T-helper 1 cell treated with Interleukin-12 subunit alpha and Interleukin-12 subunit beta and Interleukin-4 antibody, amounts not matched to agents 30 ng/mL and 1 ng/mL, for 36 hours (primary cell): ENCODE measurements around the gene GPR143. TPM values are rescaled to one million over a fixed set of nuclear protein-coding genes. Genes with fewer than 3 reads are reported as not detected.
"Not testable (repeated sequence)": the region's sequence is repeated elsewhere in the genome, so short reads cannot be mapped to it uniquely, and the experiment has no call there.

Source experiments
- intact Hi-C: fragments of 100-400 bp; cut with micrococcal nuclease; formaldehyde crosslinking; loops from one replicate; pipeline ENCODE4 v1.15.1; 2024
- total RNA-seq: library from RNA; stranded (reverse); gene quantifications from 2 replicates; pipeline ENCODE4 v1.2.3, GENCODE V29; 2022

The GPR143 gene
- total RNA-seq, 1 donor from 2014 or later: not detected

GRCh38 chrX:9768321-9768839, 2.7 kb upstream of the GPR143 start:
- intact Hi-C loops: not testable (repeated sequence)

GRCh38 chrX:9767375-9767774, 1.7 kb upstream of the GPR143 start:
- intact Hi-C loops: no loop called here

- intact Hi-C loops: no loop called here
These were observed 443 bp downstream of the GPR143 start for GRCh38 chrX:9765072-9765736.

GRCh38 chrX:9759337-9759736, 6.3 kb downstream of the GPR143 start:
- intact Hi-C loops: no loop called here

- intact Hi-C loops: no loop called here
These were observed 7.5 kb downstream of the GPR143 start for GRCh38 chrX:9758021-9758638.

DNA sequence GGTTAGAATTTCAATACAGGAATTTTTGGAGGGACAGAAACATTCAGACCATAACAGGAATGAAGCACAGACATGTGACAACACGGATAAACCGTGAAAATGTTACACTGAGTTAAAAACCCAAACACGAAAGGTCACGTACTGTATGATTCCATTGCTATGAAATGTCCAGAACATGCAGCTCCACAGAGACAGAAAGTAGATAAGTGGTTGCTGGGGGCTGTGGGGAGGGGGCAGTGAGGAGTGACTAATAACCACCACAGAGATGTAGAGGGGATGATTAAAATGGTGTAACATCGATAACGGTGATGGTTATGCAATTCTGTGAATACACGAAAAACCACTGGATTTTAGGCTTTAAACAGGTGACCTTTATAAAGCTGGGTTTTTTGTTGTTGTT, 8.3 kb downstream of the GPR143 start:
- intact Hi-C loops: no loop called here

DNA sequence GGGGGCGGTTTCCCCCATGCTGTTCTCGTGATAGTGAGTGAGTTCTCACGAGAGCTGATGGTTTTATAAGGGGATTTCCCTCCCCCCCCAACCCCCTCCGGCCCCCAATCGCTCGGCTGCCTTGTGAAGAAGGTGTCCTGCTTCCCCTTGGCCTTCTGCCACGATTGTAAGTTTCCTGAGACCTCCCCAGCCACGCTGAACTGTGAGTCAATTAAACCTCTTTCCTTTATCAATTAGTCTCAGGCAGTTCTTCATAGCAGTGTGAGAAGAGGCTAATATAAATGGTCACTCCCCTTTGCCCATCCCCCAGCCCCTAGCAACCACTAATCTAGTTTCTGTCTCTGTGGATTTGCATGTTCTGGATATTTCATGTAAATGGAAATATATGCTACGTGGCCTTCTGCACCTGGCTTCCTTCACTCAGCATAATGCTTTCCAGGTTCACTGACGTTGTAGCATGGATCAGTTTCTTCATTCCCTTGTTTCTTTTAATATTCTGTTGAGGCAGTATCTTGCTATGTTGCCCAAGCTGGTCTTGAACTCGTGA, 16.4 kb downstream of the GPR143 start:
- intact Hi-C loops: no loop called here

GRCh38 chrX:9747644-9748043, 18.0 kb downstream of the GPR143 start:
- intact Hi-C loops: no loop called here

- intact Hi-C loops: no loop called here
These were observed 19.3 kb downstream of the GPR143 start for GRCh38 chrX:9746148-9746888.

DNA sequence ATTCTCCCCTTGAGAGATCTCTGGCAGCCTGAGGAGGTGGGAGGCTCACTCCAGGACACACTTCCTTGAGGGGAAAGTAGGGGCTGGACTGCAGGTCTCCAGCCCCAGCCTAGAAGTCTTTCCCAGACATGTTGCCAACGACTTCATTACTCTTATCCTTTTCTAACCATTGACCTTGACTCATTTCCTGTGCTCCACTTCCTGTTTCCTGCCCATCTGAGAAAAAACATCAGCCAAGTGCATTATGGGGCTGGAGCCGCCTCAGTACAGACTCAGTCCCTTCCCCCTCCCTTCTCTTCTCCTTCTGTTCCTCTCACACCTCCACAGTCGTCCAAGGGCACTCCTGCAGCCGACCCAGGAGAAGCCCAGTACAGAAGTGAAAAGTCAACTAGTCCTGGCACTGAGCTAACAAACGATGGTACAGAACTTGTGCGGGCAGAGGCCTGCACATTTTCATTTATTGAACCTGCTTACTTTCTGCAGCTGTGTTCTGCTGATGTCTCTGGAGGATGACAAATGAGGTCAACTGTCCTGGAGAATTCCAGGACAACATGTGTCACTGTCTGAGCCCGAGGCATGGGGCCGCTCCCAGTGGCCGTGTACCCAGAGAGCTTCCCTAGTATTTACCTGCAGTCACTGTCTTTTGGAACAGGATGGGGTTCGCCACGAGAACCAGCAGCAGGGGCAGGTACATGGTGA, 20.1 kb downstream of the GPR143 start:
- intact Hi-C loops: no loop called here

DNA sequence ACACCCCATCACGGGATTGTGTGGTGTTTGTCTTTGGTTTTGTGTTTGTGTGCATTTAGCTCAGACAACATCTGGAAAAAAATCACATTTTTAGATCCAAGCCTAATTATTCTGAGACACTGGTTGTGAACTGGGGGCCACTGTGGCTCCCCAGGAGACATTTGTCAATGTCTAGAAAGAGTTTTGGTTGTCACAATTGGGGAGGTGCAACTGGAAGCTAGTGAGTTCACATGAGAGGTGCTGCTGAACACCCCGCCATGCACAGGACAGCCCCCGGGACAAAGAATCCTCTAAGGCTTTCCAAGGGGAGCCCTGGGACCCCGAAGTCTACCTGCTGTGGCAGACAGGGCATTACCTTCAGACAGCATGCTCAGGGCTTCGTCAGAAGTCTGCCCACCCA, 26.5 kb downstream of the GPR143 start:
- intact Hi-C loops: no loop called here

GRCh38 chrX:9738151-9738550, 27.5 kb downstream of the GPR143 start:
- intact Hi-C loops: no loop called here

DNA sequence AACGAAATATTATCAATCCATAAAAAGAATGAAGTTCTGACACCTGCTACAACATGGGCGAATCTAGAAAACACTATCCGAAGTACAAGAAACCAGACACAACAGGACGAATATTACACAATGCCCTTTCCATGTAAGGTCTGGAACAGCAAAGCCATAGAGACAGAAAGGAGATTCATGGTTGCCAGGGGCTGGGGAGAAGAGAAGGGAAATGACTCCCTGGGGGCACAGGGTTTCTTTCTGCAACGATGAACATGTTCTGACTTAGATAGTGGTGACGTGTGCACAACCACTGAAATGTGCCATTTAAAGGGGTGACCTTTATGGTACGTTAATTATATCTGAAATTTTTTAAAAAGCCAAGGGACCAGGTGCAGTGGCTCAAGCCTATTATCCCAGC, 28.3 kb downstream of the GPR143 start:
- intact Hi-C loops: no loop called here

DNA sequence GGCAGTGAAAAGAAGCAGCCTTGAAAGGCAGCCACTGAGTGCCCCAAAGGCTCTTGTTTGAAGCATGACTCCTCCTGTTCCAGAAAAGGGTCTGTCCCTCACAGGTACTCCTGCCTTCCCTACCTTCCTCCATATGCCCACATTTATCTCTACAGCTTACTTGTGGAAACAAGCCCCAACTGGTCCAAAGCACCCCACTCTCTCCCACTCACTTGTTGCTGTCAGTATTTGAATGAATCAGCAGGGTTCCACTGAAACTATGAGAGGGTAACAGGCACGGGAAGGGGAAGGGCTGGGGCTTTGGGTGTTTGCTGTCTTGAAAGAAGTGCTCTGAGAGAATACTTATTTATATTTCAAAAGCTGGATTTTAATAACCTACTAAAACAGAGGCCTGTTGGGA, 34.9 kb downstream of the GPR143 start:
- intact Hi-C loops: no loop called here

GRCh38 chrX:9730078-9730477, 35.6 kb downstream of the GPR143 start:
- intact Hi-C loops: no loop called here

DNA sequence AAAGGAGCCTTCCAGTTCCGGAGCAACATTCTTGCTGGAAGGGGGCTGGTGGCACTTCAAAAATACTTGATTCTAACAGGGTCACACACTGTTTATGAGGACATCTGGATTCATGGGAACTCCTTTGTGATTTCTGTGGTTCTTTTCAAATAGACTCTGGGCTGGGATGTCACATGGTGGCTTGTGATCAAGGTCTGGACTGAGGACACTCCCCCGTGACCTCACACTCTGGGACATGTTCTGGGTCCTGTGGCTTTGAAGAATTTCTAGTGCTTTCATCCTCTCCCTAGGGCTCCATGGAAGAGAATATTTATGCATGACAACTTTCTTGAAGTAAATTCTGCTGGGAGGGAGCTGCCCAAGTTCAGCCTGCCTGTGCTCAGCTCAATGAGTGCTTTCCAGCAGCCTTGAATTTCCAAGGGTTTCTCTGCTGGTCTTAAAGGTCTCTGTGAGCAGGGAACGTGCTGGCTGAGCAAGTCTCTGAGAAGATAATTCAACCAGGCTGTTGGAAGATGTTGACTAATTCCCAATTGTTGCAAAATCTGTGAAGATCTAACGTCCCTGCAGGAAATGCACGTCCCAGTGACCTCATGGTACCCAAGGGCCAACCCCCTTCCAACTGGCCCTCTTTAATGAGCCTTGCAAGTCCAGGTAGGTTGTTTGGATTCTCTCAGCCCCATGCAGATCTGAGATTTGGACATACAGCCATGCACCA, 36.3 kb downstream of the GPR143 start:
- intact Hi-C loops: no loop called here

DNA sequence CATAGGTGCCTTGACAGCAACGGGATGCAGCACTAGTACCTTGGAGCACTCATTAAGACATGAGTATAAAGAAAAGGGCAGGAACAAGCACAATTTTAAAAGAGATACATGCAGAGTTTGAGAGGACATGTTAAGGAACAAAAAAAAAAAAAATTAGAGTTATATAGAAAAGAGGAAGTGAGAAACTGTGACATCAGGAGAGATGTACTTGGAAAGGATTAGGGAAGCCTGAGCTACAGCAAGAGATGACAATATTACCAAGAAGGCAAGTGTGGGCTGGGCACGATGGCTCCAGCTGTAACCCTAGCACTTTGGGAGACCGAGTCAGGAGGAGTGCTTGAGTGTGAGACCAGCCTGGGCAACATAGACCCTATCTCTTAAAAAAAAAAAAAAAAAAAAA, 37.4 kb downstream of the GPR143 start:
- intact Hi-C loops: no loop called here

- intact Hi-C loops: no loop called here
These were observed 40.9 kb downstream of the GPR143 start for GRCh38 chrX:9724711-9725110.

- intact Hi-C loops: no loop called here
These were observed 48.3 kb downstream of the GPR143 start for GRCh38 chrX:9717376-9717775.

- intact Hi-C loops: no loop called here
These were observed 55.3 kb downstream of the GPR143 start for GRCh38 chrX:9710332-9710731.
